Ramos (cell line): ENCODE measurements around the gene DUT.
"Not testable (repeated sequence)": the region's sequence is repeated elsewhere in the genome, so short reads cannot be mapped to it uniquely, and the experiment has no call there.

Experiments
- in situ Hi-C: fragments of 300-500 bp; cut with MboI; formaldehyde crosslinking; loops from one replicate; pipeline ENCODE4 v1.14.3; 2022; ENCODE audit warnings: low sequenced_read_pairs; ENCODE audit not compliant: unreplicated experiment

Gene DUT

GRCh38 chr15:48325400-48325799 is 5.8 kb upstream of the DUT start:
- in situ Hi-C loops: no loop called here

DNA sequence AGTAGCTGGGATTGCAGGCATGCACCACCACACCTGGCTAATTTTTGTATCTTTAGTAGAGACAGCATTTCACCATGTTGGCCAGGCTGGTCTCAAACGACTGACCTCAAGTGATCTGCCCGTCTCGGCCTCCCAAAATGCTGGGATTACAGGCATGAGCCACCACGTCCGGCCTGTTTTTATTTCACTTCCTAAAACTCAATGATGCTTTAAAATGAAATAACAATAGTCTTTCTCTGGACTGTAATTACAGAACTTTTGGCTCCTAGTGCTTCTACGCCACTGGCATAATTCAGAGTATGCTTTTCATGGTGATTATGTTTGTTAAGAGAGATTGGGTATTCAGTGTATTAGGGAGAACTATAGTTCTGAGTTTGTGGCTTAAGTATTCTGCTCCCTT is 5.0 kb upstream of the DUT start:
- in situ Hi-C loops: not testable (repeated sequence)

DNA sequence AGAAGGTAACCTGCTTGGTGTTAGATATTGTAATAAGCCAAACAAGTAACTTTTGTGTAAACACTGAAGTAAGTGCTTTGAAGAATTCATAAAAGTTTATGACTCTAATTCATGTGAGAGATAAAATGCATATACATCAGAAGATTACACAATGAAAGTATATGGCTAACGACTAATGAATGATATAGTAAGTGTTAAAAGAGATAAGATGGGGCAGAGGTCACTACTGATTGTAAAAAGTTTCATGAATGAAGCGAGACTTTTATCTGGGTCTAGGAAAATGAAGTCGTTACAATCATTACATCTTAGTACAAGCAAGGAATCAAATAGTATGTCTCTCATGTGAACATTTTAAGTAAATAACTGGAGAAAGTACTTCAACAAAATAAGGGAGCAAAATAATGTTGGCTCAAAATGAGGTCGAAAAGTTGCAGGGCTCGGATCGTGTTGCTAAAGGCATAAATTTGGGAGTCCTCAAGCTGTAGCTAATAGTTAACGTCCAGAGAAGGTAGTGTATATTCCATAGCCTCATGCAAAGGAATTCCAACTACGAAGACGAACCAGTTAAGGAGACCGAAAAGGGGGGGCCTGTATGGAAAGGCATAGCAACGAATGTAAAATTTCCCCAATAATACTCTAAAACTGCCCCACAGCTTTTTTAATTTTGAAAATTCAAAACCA is 984 bp upstream of the DUT start:
- in situ Hi-C loops: no loop called here

- in situ Hi-C loops: no loop called here
Measured at GRCh38 chr15:48331796-48332641, 790 bp downstream of the DUT start.

DNA sequence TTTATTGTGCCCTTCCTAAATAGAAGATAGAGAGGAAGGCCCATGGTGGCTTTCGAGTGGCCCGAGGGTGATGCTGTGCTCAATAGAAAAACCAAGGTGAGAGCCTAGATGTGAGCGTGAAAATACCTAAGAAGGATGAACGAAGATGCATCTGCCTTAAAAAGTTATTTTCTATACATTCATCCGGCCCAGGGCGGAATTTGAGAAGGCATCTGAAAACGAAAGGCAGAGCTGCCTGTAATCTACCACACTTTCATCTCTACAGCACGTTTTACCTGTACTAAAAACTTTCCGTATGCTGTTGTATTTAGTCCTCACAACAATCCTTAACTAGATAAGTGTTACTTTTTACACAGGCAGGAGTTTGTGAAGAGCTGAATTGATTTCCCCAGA is 1.4 kb downstream of the DUT start:
- in situ Hi-C loops: no loop called here

DNA sequence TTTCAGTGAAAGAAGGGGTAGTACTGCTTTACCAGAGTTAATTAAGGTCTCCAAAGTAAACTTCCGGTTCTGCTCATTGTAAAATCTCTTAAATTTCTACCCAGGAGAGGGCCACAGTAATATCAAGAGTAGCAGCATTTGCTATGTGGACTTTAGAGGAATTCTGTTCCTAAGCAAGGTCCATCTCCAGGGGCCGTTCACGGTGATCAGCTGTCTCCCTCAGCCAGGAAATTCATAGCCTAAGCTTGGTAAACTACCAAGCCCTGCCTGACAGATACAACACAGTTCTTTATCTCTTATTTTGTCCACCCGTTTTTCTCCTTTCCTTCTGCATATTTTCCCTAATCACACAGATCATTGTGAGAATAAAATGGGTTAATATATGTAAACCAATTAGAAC is 2.3 kb downstream of the DUT start:
- in situ Hi-C loops: no loop called here

DNA sequence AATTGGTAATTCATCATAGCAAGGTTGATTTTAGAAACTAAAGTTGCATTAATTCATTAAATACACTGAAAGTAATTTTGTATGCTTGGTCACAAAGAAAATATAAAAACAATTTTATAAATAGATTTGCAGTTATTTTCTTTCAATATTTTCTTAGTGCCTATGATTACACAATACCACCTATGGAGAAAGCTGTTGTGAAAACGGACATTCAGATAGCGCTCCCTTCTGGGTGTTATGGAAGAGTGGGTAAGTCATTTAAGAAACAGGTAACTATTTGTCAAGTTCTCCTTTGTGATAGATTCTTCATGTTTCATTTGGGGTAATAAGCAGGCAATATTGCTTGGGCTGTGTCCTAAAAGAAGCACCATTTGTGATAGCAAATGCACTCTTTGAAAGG is 3.0 kb downstream of the DUT start:
- in situ Hi-C loops: no loop called here

- in situ Hi-C loops: no loop called here
Measured at GRCh38 chr15:48336940-48337339, 5.7 kb downstream of the DUT start.

- in situ Hi-C loops: no loop called here
Measured at GRCh38 chr15:48337607-48338006, 6.4 kb downstream of the DUT start.

- in situ Hi-C loops: no loop called here
Measured at GRCh38 chr15:48340111-48340510, 8.9 kb downstream of the DUT start.

GRCh38 chr15:48343865-48344264 is 12.6 kb downstream of the DUT start:
- in situ Hi-C loops: no loop called here

GRCh38 chr15:48345516-48345915 is 14.3 kb downstream of the DUT start:
- in situ Hi-C loops: no loop called here

- in situ Hi-C loops: no loop called here
Measured at GRCh38 chr15:48352474-48353072, 21.3 kb downstream of the DUT start.

DNA sequence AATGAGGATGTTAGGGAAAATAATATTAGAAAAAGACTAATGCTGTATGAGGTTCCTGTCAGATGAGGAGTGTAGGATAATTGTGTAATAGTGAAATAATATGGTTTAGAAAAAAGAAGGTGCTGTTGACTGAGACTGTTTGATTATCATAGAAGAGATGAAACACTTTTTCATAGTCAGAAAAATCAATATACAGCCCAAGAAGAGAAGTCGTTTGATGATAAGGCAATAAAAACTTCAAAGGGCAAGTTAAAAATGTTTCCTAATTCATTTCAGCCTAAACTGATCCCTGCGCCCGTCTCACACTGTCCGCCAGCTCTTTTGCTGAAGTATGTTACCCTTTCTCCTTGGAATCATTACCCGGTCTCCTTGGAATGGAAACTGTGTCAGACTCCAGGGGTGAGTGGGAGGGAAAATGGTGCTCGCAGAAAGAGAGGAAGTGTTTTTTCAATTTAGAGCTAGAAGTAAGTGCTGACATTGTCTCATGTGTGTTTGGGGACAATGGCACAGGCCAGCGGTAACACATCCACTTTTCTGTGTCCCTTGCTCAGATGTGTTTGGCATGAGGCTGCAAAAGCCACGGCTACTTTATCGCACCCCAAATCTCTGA is 23.6 kb downstream of the DUT start:
- in situ Hi-C loops: no loop called here

DNA sequence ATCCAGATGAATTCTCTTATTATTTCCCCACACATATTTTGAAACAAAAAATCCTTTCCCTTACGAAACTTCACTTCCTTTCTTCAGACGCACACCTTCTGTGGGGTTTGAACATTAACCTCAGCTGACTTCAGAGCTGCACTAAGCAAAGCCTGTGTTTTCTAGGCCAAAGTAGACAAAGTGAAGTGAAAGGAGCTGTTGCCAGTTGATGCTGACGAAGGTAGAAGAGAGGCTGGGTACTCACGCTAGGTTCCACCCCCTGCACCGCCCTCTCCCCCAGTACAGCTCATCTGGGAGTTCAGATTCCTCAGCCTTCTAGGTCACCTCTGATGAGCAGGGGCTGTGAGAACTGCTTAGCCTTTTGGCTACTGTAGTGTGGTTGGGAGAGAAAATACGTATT is 24.1 kb downstream of the DUT start:
- in situ Hi-C loops: no loop called here

DNA sequence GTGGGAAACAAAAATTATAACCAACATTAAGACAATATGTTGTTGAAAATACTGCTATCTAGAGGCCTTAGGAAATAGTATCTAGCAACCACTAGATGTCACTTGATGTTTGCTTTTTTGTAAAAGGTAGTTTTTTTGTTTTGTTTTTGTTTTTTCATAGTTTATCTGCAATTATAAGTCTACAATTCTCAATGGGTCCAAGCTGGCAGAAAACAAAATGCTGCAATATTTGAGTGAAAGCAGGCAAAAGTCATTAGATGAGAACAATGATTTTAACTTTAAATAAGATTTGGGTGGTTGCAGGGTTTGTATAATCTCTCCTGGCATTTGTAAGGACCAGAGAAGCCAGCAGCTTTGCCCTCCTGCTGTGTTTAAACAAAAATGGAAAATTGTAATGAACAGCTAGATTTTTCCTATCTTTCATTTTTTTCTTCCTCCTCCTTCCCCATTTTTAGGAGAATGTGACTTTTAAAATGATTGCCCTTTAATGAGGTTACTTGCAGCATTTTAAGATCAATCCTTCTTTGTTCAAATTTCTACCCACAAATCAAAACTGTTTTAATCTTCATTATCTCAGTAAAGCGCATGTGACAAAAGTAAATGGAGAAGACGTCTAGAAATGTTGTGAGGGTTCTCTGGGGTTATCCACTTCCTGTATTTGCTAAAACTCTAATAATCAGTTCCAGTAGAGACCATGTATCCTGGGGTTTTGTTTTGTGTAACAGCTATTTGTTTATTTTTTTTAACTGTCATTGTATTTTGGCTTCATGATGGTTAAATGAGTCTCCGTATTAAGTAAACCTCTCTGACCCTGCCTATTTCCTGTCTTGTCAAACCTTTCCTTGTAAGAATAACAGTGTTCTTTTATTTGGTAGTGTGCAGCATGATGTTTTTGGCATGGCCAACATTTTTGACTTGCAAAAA is 27.3 kb downstream of the DUT start:
- in situ Hi-C loops: no loop called here

GRCh38 chr15:48360841-48361240 is 29.6 kb downstream of the DUT start:
- in situ Hi-C loops: no loop called here

GRCh38 chr15:48361685-48362084 is 30.5 kb downstream of the DUT start:
- in situ Hi-C loops: no loop called here

GRCh38 chr15:48363474-48363873 is 32.2 kb downstream of the DUT start:
- in situ Hi-C loops: no loop called here

- in situ Hi-C loops: no loop called here
Measured at GRCh38 chr15:48365575-48365974, 34.3 kb downstream of the DUT start.
